ENCODE results near the gene SGSH.

The SGSH gene

DNA sequence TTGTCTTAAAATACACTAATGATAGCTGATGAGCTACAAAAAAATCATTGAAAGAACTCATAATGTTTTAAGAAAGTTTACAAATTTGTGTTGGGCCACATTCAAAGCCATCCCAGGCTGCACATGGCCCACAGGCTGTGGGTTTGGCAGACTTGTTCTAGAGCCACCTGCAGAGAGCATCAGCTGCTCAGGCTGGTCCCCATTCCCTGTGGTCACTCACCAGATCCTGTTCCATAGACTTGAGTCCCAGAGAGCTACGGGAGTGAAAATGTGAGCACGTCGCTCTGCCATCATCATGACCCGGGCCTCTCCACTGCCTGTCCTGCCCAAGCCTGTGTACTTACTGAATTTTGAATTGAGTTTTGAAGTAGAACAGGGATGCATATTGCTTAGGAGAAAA is 7.0 kb upstream of the SGSH start:
- Mint-ChIP-seq H3K27ac (no peak overlapping the region), H3K4me3 (no peak overlapping the region), H3K27me3 (peaks cover 26% of the 10 kb centered on the region), H3K9me3 (peaks cover 9% of the 10 kb centered on the region), H3K36me3 (ENCODE audit: low read depth) (peaks cover 100% of the 10 kb centered on the region), H3K4me1 (ENCODE audit: low read depth) (peaks cover 20% of the 10 kb centered on the region)
- intact Hi-C loops (cut with micrococcal nuclease) = no loop called here

GRCh38 chr17:80225230-80225629 is 5.1 kb upstream of the SGSH start:
- H3K27me3 Mint-ChIP-seq = peaks cover 34% of the 10 kb centered on the region
- H3K4me1 Mint-ChIP-seq (ENCODE audit: low read depth) = peaks cover 34% of the 10 kb centered on the region
- intact Hi-C loops (cut with micrococcal nuclease) = no loop called here
- no peak overlapping the region for H3K4me3 Mint-ChIP-seq
- no peaks in the 10 kb centered on the region for H3K9me3 Mint-ChIP-seq
- peaks cover 95% of the 10 kb centered on the region for H3K36me3 Mint-ChIP-seq (ENCODE audit: low read depth)
- H3K27ac Mint-ChIP-seq = no peak overlapping the region

DNA sequence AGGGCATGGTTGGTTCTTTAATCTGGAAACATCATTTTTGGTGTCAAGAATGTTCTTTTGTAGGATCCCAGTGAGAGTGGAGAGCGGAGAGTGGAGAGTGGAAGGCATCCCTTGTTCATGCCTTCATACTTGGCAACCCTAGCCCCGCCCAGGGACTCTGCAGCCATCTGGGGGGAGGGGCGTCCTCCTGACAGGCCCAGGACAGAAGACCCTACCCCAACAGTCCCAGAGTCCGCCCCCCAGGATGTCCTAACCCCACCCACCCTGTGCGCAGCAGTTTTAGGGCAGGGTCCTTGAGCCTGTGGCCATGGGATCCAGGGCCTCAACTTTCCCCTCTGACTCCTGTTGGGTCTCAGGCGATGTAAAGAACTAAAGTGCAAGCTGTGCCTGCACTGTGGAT is 4.5 kb upstream of the SGSH start:
- Mint-ChIP-seq H3K27ac (no peak overlapping the region), H3K4me1 (ENCODE audit: low read depth) (peaks cover 34% of the 10 kb centered on the region), H3K36me3 (ENCODE audit: low read depth) (peaks cover 94% of the 10 kb centered on the region), H3K27me3 (peaks cover 34% of the 10 kb centered on the region), H3K9me3 (no peaks in the 10 kb centered on the region), H3K4me3 (no peak overlapping the region)
- intact Hi-C loops (cut with micrococcal nuclease) = no loop called here

DNA sequence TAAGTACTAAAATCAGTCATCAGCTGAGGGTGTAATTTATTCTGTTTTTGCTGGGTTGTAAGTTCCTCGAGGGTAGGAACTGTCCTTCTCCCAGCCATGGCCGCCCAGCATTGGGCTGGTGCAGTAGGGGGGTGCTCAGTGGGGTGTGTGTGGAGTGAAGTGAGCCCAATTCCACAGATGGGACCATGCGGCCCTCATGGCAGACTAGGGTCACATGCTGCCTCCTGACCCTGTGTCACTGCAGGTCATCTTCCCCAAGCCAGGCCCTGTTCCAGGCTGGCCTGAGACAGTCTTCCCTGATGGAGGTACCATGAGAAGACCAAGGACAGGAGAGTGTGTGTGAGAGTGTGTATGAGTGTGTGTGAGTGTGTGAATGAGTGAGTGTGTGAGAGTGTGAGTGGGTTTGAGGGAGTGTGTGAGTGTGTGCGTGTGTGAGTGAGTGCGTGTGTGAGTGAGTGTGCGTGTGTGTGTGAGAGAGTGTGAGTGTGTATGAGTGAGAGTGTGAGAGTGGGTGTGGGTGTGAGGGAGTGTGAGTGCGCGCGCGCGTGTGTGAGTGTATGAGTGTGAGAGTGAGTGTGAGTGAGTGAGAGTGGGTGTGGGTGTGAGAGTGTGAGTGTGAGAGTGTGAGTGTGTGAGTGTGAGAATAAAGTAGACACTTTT is 3.8 kb upstream of the SGSH start:
- no peak overlapping the region for H3K27ac Mint-ChIP-seq

DNA sequence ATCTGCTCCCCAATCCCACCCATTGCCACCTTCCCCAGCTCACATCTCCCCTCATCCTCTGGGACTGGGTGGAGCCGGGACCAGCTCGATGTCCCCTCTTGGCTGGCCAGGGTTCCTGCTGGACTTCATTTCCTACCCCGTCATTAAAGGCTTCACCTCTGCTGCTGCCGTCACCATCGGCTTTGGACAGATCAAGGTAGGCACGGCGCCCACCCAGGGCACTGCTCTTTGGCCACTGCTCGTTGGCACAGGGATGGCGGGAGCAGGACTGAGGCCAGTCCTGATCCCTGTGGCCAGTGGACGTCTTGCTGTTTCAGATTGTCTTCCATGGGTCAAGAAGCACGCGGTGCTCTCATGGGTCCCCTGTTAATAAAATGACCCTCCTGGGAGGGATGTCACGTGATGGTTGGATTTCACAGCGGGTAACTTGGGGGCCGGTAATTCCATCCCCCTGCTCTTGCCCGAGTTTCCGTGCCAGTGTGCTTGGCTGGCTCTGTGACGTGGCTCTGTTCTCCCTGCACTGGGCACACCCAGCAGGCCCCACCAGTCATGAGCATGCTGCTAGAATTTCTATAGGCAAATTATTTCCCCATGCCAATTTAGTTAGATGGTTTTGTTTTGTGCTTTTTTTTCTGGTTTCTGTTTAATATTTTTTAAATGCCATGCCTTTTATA is 3.1 kb upstream of the SGSH start:
- intact Hi-C loops (cut with micrococcal nuclease) = no loop called here
- Mint-ChIP-seq H3K27ac (peak overlapping the region; percentile 5), H3K9me3 (no peaks in the 10 kb centered on the region), H3K36me3 (ENCODE audit: low read depth) (peaks cover 94% of the 10 kb centered on the region), H3K27me3 (peaks cover 30% of the 10 kb centered on the region), H3K4me1 (ENCODE audit: low read depth) (peaks cover 41% of the 10 kb centered on the region), H3K4me3 (peak overlapping the region; percentile 11)

More for the DNA sequence above, 3.8 kb upstream of the SGSH start:
- peaks cover 32% of the 10 kb centered on the region for H3K27me3 Mint-ChIP-seq
- no peaks in the 10 kb centered on the region for H3K9me3 Mint-ChIP-seq
- H3K36me3 Mint-ChIP-seq (ENCODE audit: low read depth) = peaks cover 94% of the 10 kb centered on the region
- no peak overlapping the region for H3K4me3 Mint-ChIP-seq
- H3K4me1 Mint-ChIP-seq (ENCODE audit: low read depth) = peaks cover 34% of the 10 kb centered on the region
- intact Hi-C loops (cut with micrococcal nuclease) = no loop called here

DNA sequence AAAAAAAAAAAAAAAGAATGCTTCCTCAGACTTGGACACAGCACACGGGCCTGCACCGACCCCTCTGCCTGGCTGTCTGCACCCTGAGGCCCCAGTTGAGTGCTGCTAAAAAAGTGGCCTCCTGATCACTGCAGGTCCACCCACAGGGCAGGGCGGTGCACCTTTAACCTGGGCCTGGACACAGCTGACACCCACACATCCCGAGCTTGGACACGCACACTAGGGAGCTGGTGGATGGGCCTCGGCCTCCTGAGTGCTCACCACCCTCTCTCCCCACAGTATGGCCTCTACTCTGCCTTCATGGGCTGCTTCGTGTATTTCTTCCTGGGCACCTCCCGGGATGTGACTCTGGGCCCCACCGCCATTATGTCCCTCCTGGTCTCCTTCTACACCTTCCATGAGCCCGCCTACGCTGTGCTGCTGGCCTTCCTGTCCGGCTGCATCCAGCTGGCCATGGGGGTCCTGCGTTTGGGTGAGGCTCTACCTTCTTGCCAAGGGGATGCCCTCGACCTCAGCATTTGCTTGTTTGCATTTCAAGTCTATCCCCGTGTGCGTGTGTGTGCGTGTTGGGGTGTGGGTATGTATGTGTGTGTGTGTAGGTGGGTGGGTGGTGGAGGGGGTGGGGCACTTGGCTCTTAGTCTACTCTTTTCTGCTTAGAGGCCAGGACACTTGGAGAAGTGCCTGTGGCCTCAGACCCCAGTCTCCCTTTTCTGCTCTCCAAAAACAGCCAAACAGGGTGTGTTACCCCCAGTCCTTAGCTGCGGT is 2.4 kb upstream of the SGSH start:
- peaks cover 94% of the 10 kb centered on the region for H3K36me3 Mint-ChIP-seq (ENCODE audit: low read depth)
- no peaks in the 10 kb centered on the region for H3K9me3 Mint-ChIP-seq
- intact Hi-C loops (cut with micrococcal nuclease) = no loop called here
- no peak overlapping the region for H3K4me3 Mint-ChIP-seq
- peaks cover 48% of the 10 kb centered on the region for H3K4me1 Mint-ChIP-seq (ENCODE audit: low read depth)
- H3K27me3 Mint-ChIP-seq = peaks cover 30% of the 10 kb centered on the region
- H3K27ac Mint-ChIP-seq = peak overlapping the region; percentile 5

GRCh38 chr17:80221351-80222105 is 1.4 kb upstream of the SGSH start:
- intact Hi-C loops (cut with micrococcal nuclease) = no loop called here

GRCh38 chr17:80220736-80221215 is 643 bp upstream of the SGSH start:
- Mint-ChIP-seq H3K4me3 (peak overlapping the region; percentile 91), H3K27me3 (peaks cover 33% of the 10 kb centered on the region), H3K4me1 (ENCODE audit: low read depth) (peaks cover 66% of the 10 kb centered on the region), H3K27ac (peak overlapping the region; percentile 28), H3K36me3 (ENCODE audit: low read depth) (peaks cover 94% of the 10 kb centered on the region), H3K9me3 (no peaks in the 10 kb centered on the region)
- intact Hi-C loops (cut with micrococcal nuclease) = loop anchor here (1.0 kb wide), 1 partner anchor 40 kb away; the partner anchor contains the start of gene RNF213

More at GRCh38 chr17:80221351-80222105, 1.4 kb upstream of the SGSH start:
- peaks cover 94% of the 10 kb centered on the region for H3K36me3 Mint-ChIP-seq (ENCODE audit: low read depth)
- H3K4me3 Mint-ChIP-seq = peak overlapping the region; percentile 91
- peaks cover 59% of the 10 kb centered on the region for H3K4me1 Mint-ChIP-seq (ENCODE audit: low read depth)
- H3K27me3 Mint-ChIP-seq = peaks cover 34% of the 10 kb centered on the region
- no peaks in the 10 kb centered on the region for H3K9me3 Mint-ChIP-seq
- peak overlapping the region; percentile 28 for H3K27ac Mint-ChIP-seq

DNA sequence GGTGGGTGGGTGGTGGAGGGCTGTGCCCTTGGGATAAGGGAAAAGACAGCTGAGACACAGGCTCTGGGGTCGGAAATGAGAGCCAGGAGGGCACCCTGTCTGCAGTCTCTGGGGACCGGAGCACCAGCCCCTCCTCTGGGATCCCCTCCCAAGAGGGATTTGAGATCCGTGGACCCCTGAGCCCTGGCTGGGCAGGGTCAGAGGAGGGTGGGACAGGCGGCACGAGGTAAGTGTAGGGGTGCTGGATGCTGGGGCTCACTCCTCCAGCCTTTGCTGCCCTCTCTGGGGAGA is 425 bp downstream of the SGSH start:
- peak overlapping the region; percentile 91 for H3K4me3 Mint-ChIP-seq
- H3K36me3 Mint-ChIP-seq (ENCODE audit: low read depth) = peaks cover 94% of the 10 kb centered on the region
- H3K4me1 Mint-ChIP-seq (ENCODE audit: low read depth) = peaks cover 75% of the 10 kb centered on the region
- H3K27me3 Mint-ChIP-seq = peaks cover 28% of the 10 kb centered on the region
- intact Hi-C loops (cut with micrococcal nuclease) = loop anchor here (1.0 to 5.0 kb wide), 3 partner anchors 33 to 72 kb away; partner anchors contain the start of genes EIF4A3 and RNF213
- H3K27ac Mint-ChIP-seq = peak overlapping the region; percentile 99
- H3K9me3 Mint-ChIP-seq = no peaks in the 10 kb centered on the region

- Mint-ChIP-seq H3K36me3 (ENCODE audit: low read depth) (peaks cover 94% of the 10 kb centered on the region), H3K4me3 (peak overlapping the region; percentile 91), H3K27ac (peak overlapping the region; percentile 99), H3K9me3 (no peaks in the 10 kb centered on the region), H3K4me1 (ENCODE audit: low read depth) (peaks cover 78% of the 10 kb centered on the region), H3K27me3 (peaks cover 27% of the 10 kb centered on the region)
- intact Hi-C loops (cut with micrococcal nuclease) = loop anchor here (5.0 kb wide), 2 partner anchors 33 to 72 kb away; partner anchors contain the start of gene EIF4A3
These were observed 945 bp downstream of the SGSH start for GRCh38 chr17:80219013-80219762.

GRCh38 chr17:80218391-80218790 is 1.7 kb downstream of the SGSH start:
- peaks cover 80% of the 10 kb centered on the region for H3K4me1 Mint-ChIP-seq (ENCODE audit: low read depth)
- H3K4me3 Mint-ChIP-seq = peak overlapping the region; percentile 91
- peaks cover 23% of the 10 kb centered on the region for H3K27me3 Mint-ChIP-seq
- H3K36me3 Mint-ChIP-seq (ENCODE audit: low read depth) = peaks cover 94% of the 10 kb centered on the region
- no peaks in the 10 kb centered on the region for H3K9me3 Mint-ChIP-seq
- H3K27ac Mint-ChIP-seq = peak overlapping the region; percentile 99
- intact Hi-C loops (cut with micrococcal nuclease) = loop anchor here (5.0 kb wide), 2 partner anchors 34 to 71 kb away; partner anchors contain the start of gene EIF4A3

GRCh38 chr17:80217703-80218362 is 2.3 kb downstream of the SGSH start:
- Mint-ChIP-seq H3K27ac (no peak overlapping the region), H3K4me3 (peak overlapping the region; percentile 91), H3K9me3 (no peaks in the 10 kb centered on the region), H3K4me1 (ENCODE audit: low read depth) (peaks cover 80% of the 10 kb centered on the region), H3K36me3 (ENCODE audit: low read depth) (peaks cover 94% of the 10 kb centered on the region), H3K27me3 (peaks cover 17% of the 10 kb centered on the region)
- intact Hi-C loops (cut with micrococcal nuclease) = loop anchor here (5.0 kb wide), 2 partner anchors 34 to 71 kb away; partner anchors contain the start of gene EIF4A3
